ENCODE results near the gene TMC6. TPM values are rescaled to one million over a fixed set of nuclear protein-coding genes. Genes with fewer than 3 reads are reported as not detected.

The TMC6 gene
- total RNA-seq, result 100 to 1,000 TPM in 2 of 3 donors, 10 to 100 TPM in 1; 53.8 to 108 (median 105) TPM
- long read RNA-seq, donor 1, full-length matches to known transcripts, result 15 of 56 reads
- long read RNA-seq, donor 1, partial matches to known transcripts, result 22 of 56 reads
- long read RNA-seq, donor 1, other reads (novel, unspliced or antisense), result 19 of 56 reads
- long read RNA-seq, donor 2, full-length matches to known transcripts, result 8 of 21 reads
- long read RNA-seq, donor 2, partial matches to known transcripts, result 8 of 21 reads
- long read RNA-seq, donor 2, other reads (novel, unspliced or antisense), result 5 of 21 reads

GRCh38 chr17:78128551-78129350 lies at the start of gene TMC6:
TSS of gene TMC6 (minus strand) at chr17:78128755. CDS start at chr17:78126832, 1,923 bp downstream.
- H3K4me3 ChIP-seq, result peak within 1 kb of the TSS; percentile 68
- TF ChIP-seq CTCF (IDR thresholded peaks at IDR 0.05), result no peak
- DNase-seq, result peak; percentile 78 to 88 (median 85)
- peak; percentile 61 for ATAC-seq
- H3K4me1 ChIP-seq (ENCODE audit: low read depth), result peaks cover 48% of the 10 kb centered on the region
- intact Hi-C loops (cut with DNase I, micrococcal nuclease), result no loop called here
- no peaks in the 10 kb centered on the region for H3K36me3 ChIP-seq (ENCODE audit: low read depth)
- no peaks in the 10 kb centered on the region for H3K9me3 ChIP-seq

- peak; percentile 96 for TF ChIP-seq CTCF (IDR thresholded peaks at IDR 0.05)
- H3K4me3 ChIP-seq, result no peak overlapping the region
- intact Hi-C loops (cut with DNase I, micrococcal nuclease), result no loop called here
- no peaks in the 10 kb centered on the region for H3K36me3 ChIP-seq (ENCODE audit: low read depth)
- ATAC-seq (peak; percentile 48), DNase-seq (peak; percentile 87 to 90 (median 90))
- no peaks in the 10 kb centered on the region for H3K9me3 ChIP-seq
- peaks cover 65% of the 10 kb centered on the region for H3K4me1 ChIP-seq (ENCODE audit: low read depth)
These were observed 48.0 kb upstream of the TMC6 start for GRCh38 chr17:78176548-78177025.

- Histone ChIP-seq H3K4me3 (no peak overlapping the region), H3K36me3 (ENCODE audit: low read depth) (no peaks in the 10 kb centered on the region), H3K9me3 (no peaks in the 10 kb centered on the region), H3K4me1 (ENCODE audit: low read depth) (peaks cover 74% of the 10 kb centered on the region)
- intact Hi-C loops (cut with DNase I, micrococcal nuclease), result no loop called here
- no peak for TF ChIP-seq CTCF (IDR thresholded peaks at IDR 0.05)
- no peak for ATAC-seq
- DNase-seq, result no peak
These were observed 47.1 kb upstream of the TMC6 start for GRCh38 chr17:78175643-78175981.

GRCh38 chr17:78174870-78175642 lies 46.5 kb upstream of the TMC6 start:
- peaks cover 79% of the 10 kb centered on the region for H3K4me1 ChIP-seq (ENCODE audit: low read depth)
- H3K36me3 ChIP-seq (ENCODE audit: low read depth), result no peaks in the 10 kb centered on the region
- ATAC-seq, result peak; percentile 47
- no peaks in the 10 kb centered on the region for H3K9me3 ChIP-seq
- H3K4me3 ChIP-seq, result no peak overlapping the region
- peak in 2 of 3 donors; percentile 67 to 73 for DNase-seq
- no peak for TF ChIP-seq CTCF (IDR thresholded peaks at IDR 0.05)
- intact Hi-C loops (cut with DNase I, micrococcal nuclease), result no loop called here

GRCh38 chr17:78174346-78174869 lies 45.9 kb upstream of the TMC6 start:
- TF ChIP-seq CTCF (IDR thresholded peaks at IDR 0.05), result peak; percentile 50
- no peak overlapping the region for H3K4me3 ChIP-seq
- no peaks in the 10 kb centered on the region for H3K9me3 ChIP-seq
- ATAC-seq (peak; percentile 80), DNase-seq (peak; percentile 93 to 95 (median 94))
- intact Hi-C loops (cut with DNase I, micrococcal nuclease), result no loop called here
- peaks cover 85% of the 10 kb centered on the region for H3K4me1 ChIP-seq (ENCODE audit: low read depth)
- no peaks in the 10 kb centered on the region for H3K36me3 ChIP-seq (ENCODE audit: low read depth)

All from mucosa of descending colon (tissue), 3 donors.